Liver (tissue), 9 donors: ENCODE measurements around the gene CFAP410. TPM values are rescaled to one million over a fixed set of nuclear protein-coding genes. Genes with fewer than 3 reads are reported as not detected.

Experiments used
- DNase-seq: peaks from one replicate; pipeline ENCODE4 v3.0.0-alpha.2; 2017; ENCODE audit warnings: low spot score
- H3K27ac ChIP-seq, 2 donors: one replicate each; pipeline ENCODE4 v1.7.0; 2013; ENCODE audit warnings: inconsistent platforms in 2 of 2, low read length in 2 of 2, control low read depth in 1 of 2, low read depth in 1 of 2, mild to moderate bottlenecking in 1 of 2
- H3K27me3 ChIP-seq, 4 donors: one replicate each; pipeline versions ENCODE4 v1.6.1 to v1.7.0; 2013; ENCODE audit warnings: low read length in 3 of 4, inconsistent platforms in 1 of 4, mild to moderate bottlenecking in 1 of 4, moderate library complexity in 1 of 4; ENCODE audit not compliant: control insufficient read depth in 4 of 4, insufficient read depth in 4 of 4
- H3K36me3 ChIP-seq, 4 donors: one replicate each; pipeline versions ENCODE4 v1.6.1 to v1.7.0; 2013; ENCODE audit warnings: low read length in 3 of 4, mild to moderate bottlenecking in 3 of 4, low read depth in 1 of 4, moderate library complexity in 1 of 4; ENCODE audit not compliant: control insufficient read depth in 4 of 4, insufficient read depth in 3 of 4
- H3K4me1 ChIP-seq, 4 donors: one replicate each; pipeline versions ENCODE4 v1.6.1 to v1.7.0; 2013; ENCODE audit warnings: low read length in 3 of 4, mild to moderate bottlenecking in 3 of 4, moderate library complexity in 1 of 4; ENCODE audit not compliant: control insufficient read depth in 4 of 4, insufficient read depth in 4 of 4
- H3K4me3 ChIP-seq, 3 donors: one replicate each; pipeline versions ENCODE4 v1.6.1 to v1.7.0; 2013; ENCODE audit warnings: low read length in 3 of 3, control low read depth in 1 of 3, low read depth in 1 of 3, mild to moderate bottlenecking in 1 of 3
- H3K9ac ChIP-seq, 2 donors: one replicate each; pipeline ENCODE4 v1.7.0; 2013; ENCODE audit warnings: low read length in 2 of 2, mild to moderate bottlenecking in 2 of 2, moderate library complexity in 2 of 2, control low read depth in 1 of 2, low read depth in 1 of 2
- H3K9me3 ChIP-seq, 4 donors: one replicate each; pipeline versions ENCODE4 v1.6.1 to v1.7.0; 2013; ENCODE audit warnings: low read length in 3 of 4; ENCODE audit not compliant: control insufficient read depth in 4 of 4
- FOXA1 ChIP-seq: IDR thresholded peaks from 2 replicates; pipeline ENCODE4 v1.6.1; 2016; ENCODE audit warnings: antibody characterized with exemption
- FOXA2 ChIP-seq: IDR thresholded peaks from 2 replicates; pipeline ENCODE4 v1.6.1; 2016; ENCODE audit warnings: antibody characterized with exemption
- GABPA ChIP-seq, 2 donors: IDR thresholded peaks in 1 of 2; conservative IDR thresholded peaks in 1 of 2; 2 replicates each; pipeline ENCODE4 v1.6.1; 2016; ENCODE audit warnings: antibody characterized with exemption in 2 of 2, mild to moderate bottlenecking in 1 of 2, moderate library complexity in 1 of 2
- HNF4A ChIP-seq, 2 donors: conservative IDR thresholded peaks; 2 replicates each; pipeline ENCODE4 v1.6.1; 2016; ENCODE audit warnings: antibody characterized with exemption in 2 of 2, mild to moderate bottlenecking in 2 of 2
- MAX ChIP-seq: IDR thresholded peaks from 2 replicates; pipeline ENCODE4 v1.6.1; 2016; ENCODE audit warnings: antibody characterized with exemption
- RAD21 ChIP-seq, 2 donors: IDR thresholded peaks; 2 replicates each; pipeline ENCODE4 v1.6.1; 2016; ENCODE audit warnings: antibody characterized with exemption in 2 of 2, mild to moderate bottlenecking in 2 of 2
- RXRA ChIP-seq, 2 donors: IDR thresholded peaks; 2 replicates each; pipeline ENCODE4 v1.6.1; 2017 to 2018; ENCODE audit warnings: antibody characterized with exemption in 2 of 2, mild to moderate bottlenecking in 1 of 2
- SP1 ChIP-seq: IDR thresholded peaks from 2 replicates; pipeline ENCODE4 v1.6.1; 2018; ENCODE audit warnings: antibody characterized with exemption, mild to moderate bottlenecking
- TAF1 ChIP-seq: conservative IDR thresholded peaks from 2 replicates; pipeline ENCODE4 v1.6.1; 2016; ENCODE audit warnings: antibody characterized with exemption, mild to moderate bottlenecking
- YY1 ChIP-seq: IDR thresholded peaks from 2 replicates; pipeline ENCODE4 v1.6.1; 2016; ENCODE audit warnings: antibody characterized with exemption, mild to moderate bottlenecking
- whole genome bisulfite sequencing: extraction: QIAGEN DNeasy Blood & Tissue Kit; methylation state at CpG from one replicate; pipeline ENCODE4 v1.1.7; 2013; 5-methylcytosine and 5-hydroxymethylcytosine counted together
- polyA plus RNA-seq, 2 donors: library from polyadenylated mRNA; stranded (reverse) in 1 of 2; unstranded in 1 of 2; fragments of 200-250 nt in 1 of 2; fragments of >200 nt in 1 of 2; fragmentation: Nextera tagmentation in 1 of 2; extraction: Ambion mirVana in 1 of 2; gene quantifications; one replicate each; pipeline versions ENCODE4 v1.2.1 to v1.2.3, GENCODE V29; 2013 to 2015
- total RNA-seq, 2 donors: library from RNA; depleted of rRNA; stranded (reverse); fragments of >200 nt; gene quantifications; one replicate each; pipeline ENCODE4 v1.2.3, GENCODE V29; 2014
- TF ChIP-seq, protein P1 (sequence below): IDR thresholded peaks from 2 replicates; pipeline ENCODE4 v1.6.1; 2016; ENCODE audit warnings: antibody characterized with exemption, mild to moderate bottlenecking
- TF ChIP-seq, protein P2 (sequence below): IDR thresholded peaks from 2 replicates; pipeline ENCODE4 v1.6.1; 2016; ENCODE audit warnings: antibody characterized with exemption
- TF ChIP-seq, protein P3 (sequence below): fragments of 150-350 bp; IDR thresholded peaks from 2 replicates; pipeline ENCODE4 v1.5.1; 2017; ENCODE audit warnings: improper control_type of control experiment, low read depth, low read length; ENCODE audit not compliant: missing input control
- donor health status: healthy.
- donor health status: healthy.
- donor health status: healthy.
- donor health status: healthy.
- donor health status: healthy.

CFAP410 gene
- total and polyA plus RNA-seq, 4 donors = 7.9 to 16.3 (median 12.3) TPM

- Histone ChIP-seq H3K27ac (peak within 1 kb of the TSS; percentile 21 to 86), H3K9ac (no peak within 1 kb of the TSS), H3K36me3 (no peaks in the 10 kb centered on the region), H3K4me1 (peaks cover 3 to 26% (median 16%) of the 10 kb centered on the region in 4 donors), H3K9me3 (no peaks in the 10 kb centered on the region), H3K4me3 (peak within 1 kb of the TSS in 1 of 3 donors; percentile 22), H3K27me3 (peaks cover 0 to 2% (median 1%) of the 10 kb centered on the region in 4 donors)
- 53% methylated on average over 21 of the region's 21 CpGs for WGBS
- DNase-seq = no peak
- TF ChIP-seq RXRA (IDR thresholded peaks at IDR 0.05) (no peak), TAF1 (no peak), MAX (no peak), FOXA2 (no peak)
- TF ChIP-seq, protein P1, sequence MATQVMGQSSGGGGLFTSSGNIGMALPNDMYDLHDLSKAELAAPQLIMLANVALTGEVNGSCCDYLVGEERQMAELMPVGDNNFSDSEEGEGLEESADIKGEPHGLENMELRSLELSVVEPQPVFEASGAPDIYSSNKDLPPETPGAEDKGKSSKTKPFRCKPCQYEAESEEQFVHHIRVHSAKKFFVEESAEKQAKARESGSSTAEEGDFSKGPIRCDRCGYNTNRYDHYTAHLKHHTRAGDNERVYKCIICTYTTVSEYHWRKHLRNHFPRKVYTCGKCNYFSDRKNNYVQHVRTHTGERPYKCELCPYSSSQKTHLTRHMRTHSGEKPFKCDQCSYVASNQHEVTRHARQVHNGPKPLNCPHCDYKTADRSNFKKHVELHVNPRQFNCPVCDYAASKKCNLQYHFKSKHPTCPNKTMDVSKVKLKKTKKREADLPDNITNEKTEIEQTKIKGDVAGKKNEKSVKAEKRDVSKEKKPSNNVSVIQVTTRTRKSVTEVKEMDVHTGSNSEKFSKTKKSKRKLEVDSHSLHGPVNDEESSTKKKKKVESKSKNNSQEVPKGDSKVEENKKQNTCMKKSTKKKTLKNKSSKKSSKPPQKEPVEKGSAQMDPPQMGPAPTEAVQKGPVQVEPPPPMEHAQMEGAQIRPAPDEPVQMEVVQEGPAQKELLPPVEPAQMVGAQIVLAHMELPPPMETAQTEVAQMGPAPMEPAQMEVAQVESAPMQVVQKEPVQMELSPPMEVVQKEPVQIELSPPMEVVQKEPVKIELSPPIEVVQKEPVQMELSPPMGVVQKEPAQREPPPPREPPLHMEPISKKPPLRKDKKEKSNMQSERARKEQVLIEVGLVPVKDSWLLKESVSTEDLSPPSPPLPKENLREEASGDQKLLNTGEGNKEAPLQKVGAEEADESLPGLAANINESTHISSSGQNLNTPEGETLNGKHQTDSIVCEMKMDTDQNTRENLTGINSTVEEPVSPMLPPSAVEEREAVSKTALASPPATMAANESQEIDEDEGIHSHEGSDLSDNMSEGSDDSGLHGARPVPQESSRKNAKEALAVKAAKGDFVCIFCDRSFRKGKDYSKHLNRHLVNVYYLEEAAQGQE = no peak
Observed at GRCh38 chr21:44353191-44353970, 14.2 kb upstream of the CFAP410 start, which contains the start of gene TRPM2. Gene TRPM2 (plus strand): TSS chr21:44353621. CDS start chr21:44353701, 80 bp downstream.

- H3K4me3 ChIP-seq = no peak overlapping the region
- no peaks in the 10 kb centered on the region for H3K36me3 ChIP-seq
- H3K9ac ChIP-seq = no peak overlapping the region
- peak overlapping the region; percentile 14 to 86 for H3K27ac ChIP-seq
- no peaks in the 10 kb centered on the region for H3K9me3 ChIP-seq
- TF ChIP-seq GABPA (IDR thresholded peaks at IDR 0.05 in 1 of 2, conservative IDR thresholded peaks at IDR 0.05 in 1 of 2) = no peak
- TF ChIP-seq, protein P2, sequence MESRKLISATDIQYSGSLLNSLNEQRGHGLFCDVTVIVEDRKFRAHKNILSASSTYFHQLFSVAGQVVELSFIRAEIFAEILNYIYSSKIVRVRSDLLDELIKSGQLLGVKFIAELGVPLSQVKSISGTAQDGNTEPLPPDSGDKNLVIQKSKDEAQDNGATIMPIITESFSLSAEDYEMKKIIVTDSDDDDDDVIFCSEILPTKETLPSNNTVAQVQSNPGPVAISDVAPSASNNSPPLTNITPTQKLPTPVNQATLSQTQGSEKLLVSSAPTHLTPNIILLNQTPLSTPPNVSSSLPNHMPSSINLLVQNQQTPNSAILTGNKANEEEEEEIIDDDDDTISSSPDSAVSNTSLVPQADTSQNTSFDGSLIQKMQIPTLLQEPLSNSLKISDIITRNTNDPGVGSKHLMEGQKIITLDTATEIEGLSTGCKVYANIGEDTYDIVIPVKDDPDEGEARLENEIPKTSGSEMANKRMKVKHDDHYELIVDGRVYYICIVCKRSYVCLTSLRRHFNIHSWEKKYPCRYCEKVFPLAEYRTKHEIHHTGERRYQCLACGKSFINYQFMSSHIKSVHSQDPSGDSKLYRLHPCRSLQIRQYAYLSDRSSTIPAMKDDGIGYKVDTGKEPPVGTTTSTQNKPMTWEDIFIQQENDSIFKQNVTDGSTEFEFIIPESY = no peak
- TF ChIP-seq TAF1 = no peak
- TF ChIP-seq FOXA1 = no peak
- no peak for TF ChIP-seq SP1
- TF ChIP-seq HNF4A (conservative IDR thresholded peaks at IDR 0.05) = no peak
- no peak for TF ChIP-seq YY1
- no peak for TF ChIP-seq MAX
- TF ChIP-seq, protein P1 = no peak
- no peak for TF ChIP-seq RAD21 (IDR thresholded peaks at IDR 0.05)
- TF ChIP-seq, protein P3, sequence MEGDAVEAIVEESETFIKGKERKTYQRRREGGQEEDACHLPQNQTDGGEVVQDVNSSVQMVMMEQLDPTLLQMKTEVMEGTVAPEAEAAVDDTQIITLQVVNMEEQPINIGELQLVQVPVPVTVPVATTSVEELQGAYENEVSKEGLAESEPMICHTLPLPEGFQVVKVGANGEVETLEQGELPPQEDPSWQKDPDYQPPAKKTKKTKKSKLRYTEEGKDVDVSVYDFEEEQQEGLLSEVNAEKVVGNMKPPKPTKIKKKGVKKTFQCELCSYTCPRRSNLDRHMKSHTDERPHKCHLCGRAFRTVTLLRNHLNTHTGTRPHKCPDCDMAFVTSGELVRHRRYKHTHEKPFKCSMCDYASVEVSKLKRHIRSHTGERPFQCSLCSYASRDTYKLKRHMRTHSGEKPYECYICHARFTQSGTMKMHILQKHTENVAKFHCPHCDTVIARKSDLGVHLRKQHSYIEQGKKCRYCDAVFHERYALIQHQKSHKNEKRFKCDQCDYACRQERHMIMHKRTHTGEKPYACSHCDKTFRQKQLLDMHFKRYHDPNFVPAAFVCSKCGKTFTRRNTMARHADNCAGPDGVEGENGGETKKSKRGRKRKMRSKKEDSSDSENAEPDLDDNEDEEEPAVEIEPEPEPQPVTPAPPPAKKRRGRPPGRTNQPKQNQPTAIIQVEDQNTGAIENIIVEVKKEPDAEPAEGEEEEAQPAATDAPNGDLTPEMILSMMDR = no peak
- TF ChIP-seq FOXA2 = no peak
- no peak for TF ChIP-seq RXRA (IDR thresholded peaks at IDR 0.05)
- peaks cover 3 to 26% (median 16%) of the 10 kb centered on the region in 4 donors for H3K4me1 ChIP-seq
- H3K27me3 ChIP-seq = peaks cover 0 to 2% (median 1%) of the 10 kb centered on the region in 4 donors
- no peak for DNase-seq
- 89% methylated on average over 17 of the region's 17 CpGs for WGBS
Observed at GRCh38 chr21:44352253-44352860, 13.2 kb upstream of the CFAP410 start.
